Putamen (tissue), 1 donor: ENCODE data around the gene PPP1R15B.

Experiments
- DNase-seq: peaks from one replicate; pipeline ENCODE4 v3.0.0-alpha.2; 2016; ENCODE audit warnings: low spot score

The PPP1R15B gene

GRCh38 chr1:204400882-204401510 lies 10.6 kb downstream of the PPP1R15B start:
- no peak for DNase-seq

GRCh38 chr1:204398197-204399125 lies 13.2 kb downstream of the PPP1R15B start:
- peak; percentile 42 for DNase-seq

- no peak for DNase-seq
Measured at GRCh38 chr1:204396015-204396583, 15.5 kb downstream of the PPP1R15B start.

- no peak for DNase-seq
Measured at GRCh38 chr1:204391629-204392028, 20.0 kb downstream of the PPP1R15B start.

- DNase-seq, result no peak
Measured at GRCh38 chr1:204390751-204391466, 20.7 kb downstream of the PPP1R15B start.

- DNase-seq, result no peak
Measured at GRCh38 chr1:204385727-204386126, 25.9 kb downstream of the PPP1R15B start.

- peak; percentile 49 for DNase-seq
Measured at GRCh38 chr1:204384636-204385352, 26.8 kb downstream of the PPP1R15B start.

- no peak for DNase-seq
Measured at GRCh38 chr1:204383163-204383904, 28.3 kb downstream of the PPP1R15B start.

- DNase-seq, result no peak
Measured at GRCh38 chr1:204382714-204383083, 28.9 kb downstream of the PPP1R15B start.

GRCh38 chr1:204380293-204380831 lies 31.3 kb downstream of the PPP1R15B start:
- DNase-seq, result no peak

- no peak for DNase-seq
Measured at GRCh38 chr1:204377800-204378668, 33.6 kb downstream of the PPP1R15B start.

GRCh38 chr1:204376919-204377799 lies 34.5 kb downstream of the PPP1R15B start:
- no peak for DNase-seq

- no peak for DNase-seq
Measured at GRCh38 chr1:204376465-204376864, 35.2 kb downstream of the PPP1R15B start.

- DNase-seq, result no peak
Measured at GRCh38 chr1:204373911-204374310, 37.7 kb downstream of the PPP1R15B start.

- no peak for DNase-seq
Measured at GRCh38 chr1:204370176-204370575, 41.4 kb downstream of the PPP1R15B start.

- DNase-seq, result peak; percentile 70
Measured at GRCh38 chr1:204368996-204369726, 42.5 kb downstream of the PPP1R15B start.

- no peak for DNase-seq
Measured at GRCh38 chr1:204367956-204368355, 43.7 kb downstream of the PPP1R15B start.
